ENCODE measurements around the gene MANSC4. TPM values are rescaled to one million over a fixed set of nuclear protein-coding genes. Genes with fewer than 3 reads are reported as not detected.
A peak's percentile ranks its signal among the peaks of the same experiment; 100 is the strongest.

MANSC4 gene
- total and polyA plus RNA-seq, 4 donors = 0.41 to 0.62 TPM; not detected in 2

GRCh38 chr12:27802511-27802910 lies 22.5 kb upstream of the MANSC4 start:
- Histone ChIP-seq H3K27me3 (ENCODE audit: control insufficient read depth, insufficient read depth, low read length) (no peaks in the 10 kb centered on the region), H3K4me3 (ENCODE audit: low read depth, low read length) (no peak overlapping the region), H3K4me1 (ENCODE audit: control insufficient read depth, insufficient read depth, low read length) (no peaks in the 10 kb centered on the region), H3K9me3 (ENCODE audit: control insufficient read depth, insufficient read depth, low read length) (no peaks in the 10 kb centered on the region), H3K27ac (ENCODE audit: low read depth, low read length) (no peak overlapping the region), H3K36me3 (ENCODE audit: control insufficient read depth, insufficient read depth, low read length) (peaks cover 3% of the 10 kb centered on the region)
- WGBS (ENCODE audit: insufficient coverage) = 100% methylated on average over 1 of the region's 4 CpGs
- no peak for DNase-seq (ENCODE audit: low read depth in 4 of 6, low spot score in 6 of 6)

- Histone ChIP-seq H3K4me3 (ENCODE audit: low read depth, low read length) (no peak overlapping the region), H3K27ac (ENCODE audit: low read depth, low read length) (no peak overlapping the region), H3K27me3 (ENCODE audit: control insufficient read depth, insufficient read depth, low read length) (no peaks in the 10 kb centered on the region), H3K4me1 (ENCODE audit: control insufficient read depth, insufficient read depth, low read length) (no peaks in the 10 kb centered on the region), H3K36me3 (ENCODE audit: control insufficient read depth, insufficient read depth, low read length) (peaks cover 12% of the 10 kb centered on the region), H3K9me3 (ENCODE audit: control insufficient read depth, insufficient read depth, low read length) (no peaks in the 10 kb centered on the region)
- WGBS (ENCODE audit: insufficient coverage) = 87% methylated on average over 5 of the region's 5 CpGs
- DNase-seq (ENCODE audit: low read depth in 4 of 6, low spot score in 6 of 6) = no peak
Measured at GRCh38 chr12:27801630-27802029, 21.6 kb upstream of the MANSC4 start.

GRCh38 chr12:27800819-27801218 lies 20.8 kb upstream of the MANSC4 start:
- DNase-seq (ENCODE audit: low read depth in 4 of 6, low spot score in 6 of 6) = no peak
- Histone ChIP-seq H3K4me1 (ENCODE audit: control insufficient read depth, insufficient read depth, low read length) (no peaks in the 10 kb centered on the region), H3K27ac (ENCODE audit: low read depth, low read length) (no peak overlapping the region), H3K27me3 (ENCODE audit: control insufficient read depth, insufficient read depth, low read length) (no peaks in the 10 kb centered on the region), H3K9me3 (ENCODE audit: control insufficient read depth, insufficient read depth, low read length) (no peaks in the 10 kb centered on the region), H3K4me3 (ENCODE audit: low read depth, low read length) (no peak overlapping the region), H3K36me3 (ENCODE audit: control insufficient read depth, insufficient read depth, low read length) (peaks cover 14% of the 10 kb centered on the region)
- WGBS (ENCODE audit: insufficient coverage) = no CpG with 5 or more reads among the region's 3 CpGs

GRCh38 chr12:27797301-27798025 lies 17.4 kb upstream of the MANSC4 start:
- H3K4me1 ChIP-seq (ENCODE audit: control insufficient read depth, insufficient read depth, low read length) = no peaks in the 10 kb centered on the region
- H3K27ac ChIP-seq (ENCODE audit: low read depth, low read length) = no peak overlapping the region
- 98% methylated on average over 19 of the region's 24 CpGs for WGBS (ENCODE audit: insufficient coverage)
- H3K4me3 ChIP-seq (ENCODE audit: low read depth, low read length) = no peak overlapping the region
- peaks cover 31% of the 10 kb centered on the region for H3K36me3 ChIP-seq (ENCODE audit: control insufficient read depth, insufficient read depth, low read length)
- DNase-seq (ENCODE audit: low read depth in 4 of 6, low spot score in 6 of 6) = no peak
- no peaks in the 10 kb centered on the region for H3K27me3 ChIP-seq (ENCODE audit: control insufficient read depth, insufficient read depth, low read length)
- H3K9me3 ChIP-seq (ENCODE audit: control insufficient read depth, insufficient read depth, low read length) = no peaks in the 10 kb centered on the region

- peaks cover 41% of the 10 kb centered on the region for H3K36me3 ChIP-seq (ENCODE audit: control insufficient read depth, insufficient read depth, low read length)
- no peaks in the 10 kb centered on the region for H3K9me3 ChIP-seq (ENCODE audit: control insufficient read depth, insufficient read depth, low read length)
- 100% methylated on average over 3 of the region's 7 CpGs for WGBS (ENCODE audit: insufficient coverage)
Measured at GRCh38 chr12:27796128-27796527, 16.1 kb upstream of the MANSC4 start.

DNA sequence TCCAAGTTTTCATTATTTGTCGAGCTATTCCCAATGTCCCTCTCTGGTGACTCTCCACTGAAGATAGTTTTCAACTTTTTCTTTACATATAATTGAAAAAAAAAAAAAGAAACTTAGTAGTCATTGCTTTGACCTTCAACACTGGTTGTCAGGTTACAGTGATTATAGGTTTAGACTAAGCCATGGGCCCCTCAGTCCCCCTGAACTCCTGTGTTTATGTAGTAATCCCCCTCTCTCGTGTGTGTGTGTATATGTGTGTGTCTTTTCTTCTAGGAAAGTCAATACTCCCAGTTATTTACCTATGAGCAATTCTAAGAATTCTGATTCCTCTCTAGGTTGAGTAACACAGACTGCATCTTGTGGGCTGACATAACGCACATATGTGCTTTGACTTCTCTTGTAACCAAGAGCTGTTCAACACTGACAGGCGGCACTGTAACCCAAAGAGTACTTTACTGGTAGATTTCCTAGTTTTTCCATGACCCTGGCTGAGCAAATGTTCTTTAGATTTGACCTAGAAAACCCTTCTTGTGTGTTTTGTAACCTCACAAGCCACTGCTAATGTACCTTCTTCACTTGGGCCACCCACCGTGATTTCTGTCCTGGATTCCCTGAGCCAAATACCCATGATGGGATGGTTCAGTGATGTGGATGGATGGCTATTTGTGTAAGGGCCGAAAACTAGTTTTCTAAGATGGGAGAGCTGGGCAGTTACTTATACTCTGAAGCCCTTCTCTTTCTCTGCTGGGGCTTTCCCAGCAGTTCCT lies 15.0 kb upstream of the MANSC4 start:
- H3K36me3 ChIP-seq (ENCODE audit: control insufficient read depth, insufficient read depth, low read length) = peaks cover 41% of the 10 kb centered on the region
- no peak overlapping the region for H3K27ac ChIP-seq (ENCODE audit: low read depth, low read length)

More at GRCh38 chr12:27796128-27796527, 16.1 kb upstream of the MANSC4 start:
- Histone ChIP-seq H3K27ac (ENCODE audit: low read depth, low read length) (no peak overlapping the region), H3K27me3 (ENCODE audit: control insufficient read depth, insufficient read depth, low read length) (no peaks in the 10 kb centered on the region), H3K4me3 (ENCODE audit: low read depth, low read length) (no peak overlapping the region), H3K4me1 (ENCODE audit: control insufficient read depth, insufficient read depth, low read length) (no peaks in the 10 kb centered on the region)
- no peak for DNase-seq (ENCODE audit: low read depth in 4 of 6, low spot score in 6 of 6)

DNA sequence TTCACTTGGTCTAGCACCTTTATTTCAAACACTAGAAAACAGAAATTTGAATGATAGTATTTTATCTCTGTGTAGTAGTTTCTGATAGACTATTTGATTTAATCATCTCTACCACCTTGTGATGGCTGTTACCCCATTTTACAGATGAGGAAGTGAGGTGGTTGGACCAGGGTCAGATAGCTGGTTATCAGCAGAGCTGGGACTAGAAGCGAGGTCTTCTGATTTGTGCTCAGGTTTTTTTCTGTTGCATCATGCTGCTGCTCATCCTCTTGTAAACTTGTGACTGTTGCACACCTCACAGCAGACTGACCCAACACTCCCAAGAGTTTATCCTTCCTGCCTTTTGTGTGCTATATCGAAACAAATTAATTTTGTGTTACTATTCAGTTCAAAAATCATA lies 10.1 kb upstream of the MANSC4 start:
- Histone ChIP-seq H3K27ac (ENCODE audit: low read depth, low read length) (no peak overlapping the region), H3K36me3 (ENCODE audit: control insufficient read depth, insufficient read depth, low read length) (peaks cover 26% of the 10 kb centered on the region), H3K4me3 (ENCODE audit: low read depth, low read length) (no peak overlapping the region), H3K27me3 (ENCODE audit: control insufficient read depth, insufficient read depth, low read length) (no peaks in the 10 kb centered on the region), H3K4me1 (ENCODE audit: control insufficient read depth, insufficient read depth, low read length) (no peaks in the 10 kb centered on the region), H3K9me3 (ENCODE audit: control insufficient read depth, insufficient read depth, low read length) (no peaks in the 10 kb centered on the region)
- no peak for DNase-seq (ENCODE audit: low read depth in 4 of 6, low spot score in 6 of 6)
- 100% methylated on average over 1 of the region's 2 CpGs for WGBS (ENCODE audit: insufficient coverage)

More for the DNA sequence above, 15.0 kb upstream of the MANSC4 start:
- Histone ChIP-seq H3K27me3 (ENCODE audit: control insufficient read depth, insufficient read depth, low read length) (no peaks in the 10 kb centered on the region), H3K9me3 (ENCODE audit: control insufficient read depth, insufficient read depth, low read length) (no peaks in the 10 kb centered on the region), H3K4me1 (ENCODE audit: control insufficient read depth, insufficient read depth, low read length) (no peaks in the 10 kb centered on the region), H3K4me3 (ENCODE audit: low read depth, low read length) (no peak overlapping the region)
- 94% methylated on average over 2 of the region's 6 CpGs for WGBS (ENCODE audit: insufficient coverage)
- no peak for DNase-seq (ENCODE audit: low read depth in 4 of 6, low spot score in 6 of 6)

- no peak overlapping the region for H3K27ac ChIP-seq (ENCODE audit: low read depth, low read length)
- peaks cover 16% of the 10 kb centered on the region for H3K36me3 ChIP-seq (ENCODE audit: control insufficient read depth, insufficient read depth, low read length)
- H3K4me3 ChIP-seq (ENCODE audit: low read depth, low read length) = no peak overlapping the region
- H3K4me1 ChIP-seq (ENCODE audit: control insufficient read depth, insufficient read depth, low read length) = peaks cover 2% of the 10 kb centered on the region
- WGBS (ENCODE audit: insufficient coverage) = no CpG with 5 or more reads among the region's 2 CpGs
- H3K9me3 ChIP-seq (ENCODE audit: control insufficient read depth, insufficient read depth, low read length) = no peaks in the 10 kb centered on the region
- no peak for DNase-seq (ENCODE audit: low read depth in 4 of 6, low spot score in 6 of 6)
- no peaks in the 10 kb centered on the region for H3K27me3 ChIP-seq (ENCODE audit: control insufficient read depth, insufficient read depth, low read length)
Measured at GRCh38 chr12:27787559-27787958, 7.5 kb upstream of the MANSC4 start.

GRCh38 chr12:27785882-27786570 lies 6.0 kb upstream of the MANSC4 start:
- Histone ChIP-seq H3K4me1 (ENCODE audit: control insufficient read depth, insufficient read depth, low read length) (peaks cover 4% of the 10 kb centered on the region), H3K27me3 (ENCODE audit: control insufficient read depth, insufficient read depth, low read length) (no peaks in the 10 kb centered on the region), H3K36me3 (ENCODE audit: control insufficient read depth, insufficient read depth, low read length) (peaks cover 5% of the 10 kb centered on the region), H3K27ac (ENCODE audit: low read depth, low read length) (no peak overlapping the region), H3K4me3 (ENCODE audit: low read depth, low read length) (no peak overlapping the region), H3K9me3 (ENCODE audit: control insufficient read depth, insufficient read depth, low read length) (no peaks in the 10 kb centered on the region)
- DNase-seq (ENCODE audit: low read depth in 4 of 6, low spot score in 6 of 6) = peak in 1 of 6 donors; percentile 29
- WGBS (ENCODE audit: insufficient coverage) = 94% methylated on average over 2 of the region's 3 CpGs
